Stomach (tissue), 9 donors: ENCODE data around the gene P3H1. TPM values are rescaled to one million over a fixed set of nuclear protein-coding genes. Genes with fewer than 3 reads are reported as not detected.

Experiments
- DNase-seq, 2 donors: peaks; one replicate each; pipeline versions ENCODE4 v3.0.0 to v3.0.0-alpha.2; 2013 to 2019
- H3K27ac ChIP-seq, 5 donors: fragments of 200-600 bp in 4 of 5; sonication (generic) in 4 of 5; one replicate each; pipeline ENCODE4 v1.5.1; 2013 to 2019; ENCODE audit warnings: mild to moderate bottlenecking in 1 of 5, moderate library complexity in 1 of 5
- H3K27me3 ChIP-seq, 3 donors: fragments of 200-600 bp; sonication (generic); one replicate each; pipeline ENCODE4 v1.5.1; 2017 to 2019; ENCODE audit warnings: mixed run types in 1 of 3
- H3K36me3 ChIP-seq, 4 donors: fragments of 200-600 bp; sonication (generic); 1 replicate in 3 of 4; 2 replicates in 1 of 4; pipeline ENCODE4 v1.5.1; 2016 to 2019
- H3K4me1 ChIP-seq, 4 donors: fragments of 200-600 bp; sonication (generic); one replicate each; pipeline ENCODE4 v1.5.1; 2016 to 2019
- H3K4me3 ChIP-seq, 4 donors: fragments of 200-600 bp; sonication (generic) in 3 of 4; one replicate each; pipeline ENCODE4 v1.5.1; 2016 to 2019; ENCODE audit warnings: mild to moderate bottlenecking in 1 of 4
- H3K9me3 ChIP-seq, 4 donors: fragments of 200-600 bp; sonication (generic); one replicate each; pipeline ENCODE4 v1.5.1; 2016 to 2019
- EP300 ChIP-seq: sonication (generic); formaldehyde crosslinking; IDR thresholded peaks from one replicate; pipeline ENCODE4 v1.6.1; 2017; ENCODE audit warnings: antibody characterized with exemption
- POLR2A ChIP-seq, 4 donors: fragments of 450-650 bp; IDR thresholded peaks; one replicate each; pipeline ENCODE4 v1.6.1; 2016; ENCODE audit warnings: antibody characterized with exemption in 4 of 4, control low read depth in 2 of 4, mild to moderate bottlenecking in 1 of 4, moderate library complexity in 1 of 4
- POLR2AphosphoS5 ChIP-seq, 3 donors: sonication (generic); formaldehyde crosslinking; IDR thresholded peaks; one replicate each; pipeline ENCODE4 v1.6.1; 2016; ENCODE audit warnings: antibody characterized with exemption in 3 of 3
- WGBS, 5 donors: extraction: QIAGEN DNeasy Blood & Tissue Kit in 3 of 5; methylation state at CpG; one replicate each; pipeline versions ENCODE4 v1.1.5 to v1.1.7; 2013 to 2018; 5-methylcytosine and 5-hydroxymethylcytosine counted together
- intact Hi-C: fragments of 100-400 bp; cut with DNase I; formaldehyde crosslinking; loops from one replicate; pipeline ENCODE4 v1.15.1; 2023; ENCODE audit warnings: low total_unique reads
- polyA plus RNA-seq, 3 donors: library from polyadenylated mRNA; stranded (reverse); fragments of 200-250 nt; gene quantifications; one replicate each; pipeline ENCODE4 v1.2.3, GENCODE V29; 2013
- total RNA-seq, 5 donors: library from RNA; depleted of rRNA; stranded (reverse); fragments of >200 nt; gene quantifications; one replicate each; pipeline versions ENCODE4 v1.1.0 to v1.2.3, GENCODE V29; 2014 to 2016
- TF ChIP-seq, protein P1 (sequence below), 7 experiments: fragments of 450-650 bp in 4 of 7; fragments of 200-600 bp in 3 of 7; sonication (generic) in 3 of 7; IDR thresholded peaks; one replicate each; pipeline ENCODE4 v1.5.1; 2016 to 2019; ENCODE audit warnings: antibody characterized with exemption in 7 of 7, control low read depth in 2 of 7, mild to moderate bottlenecking in 1 of 7
- donor health status: healthy with polysubstance abuse.
- donor health status: Bipolar disorder and iron deficiency.
- donor health status: healthy.

P3H1 gene
- total and polyA plus RNA-seq, 8 donors: 5.0 to 78.2 (median 22.3) TPM

DNA sequence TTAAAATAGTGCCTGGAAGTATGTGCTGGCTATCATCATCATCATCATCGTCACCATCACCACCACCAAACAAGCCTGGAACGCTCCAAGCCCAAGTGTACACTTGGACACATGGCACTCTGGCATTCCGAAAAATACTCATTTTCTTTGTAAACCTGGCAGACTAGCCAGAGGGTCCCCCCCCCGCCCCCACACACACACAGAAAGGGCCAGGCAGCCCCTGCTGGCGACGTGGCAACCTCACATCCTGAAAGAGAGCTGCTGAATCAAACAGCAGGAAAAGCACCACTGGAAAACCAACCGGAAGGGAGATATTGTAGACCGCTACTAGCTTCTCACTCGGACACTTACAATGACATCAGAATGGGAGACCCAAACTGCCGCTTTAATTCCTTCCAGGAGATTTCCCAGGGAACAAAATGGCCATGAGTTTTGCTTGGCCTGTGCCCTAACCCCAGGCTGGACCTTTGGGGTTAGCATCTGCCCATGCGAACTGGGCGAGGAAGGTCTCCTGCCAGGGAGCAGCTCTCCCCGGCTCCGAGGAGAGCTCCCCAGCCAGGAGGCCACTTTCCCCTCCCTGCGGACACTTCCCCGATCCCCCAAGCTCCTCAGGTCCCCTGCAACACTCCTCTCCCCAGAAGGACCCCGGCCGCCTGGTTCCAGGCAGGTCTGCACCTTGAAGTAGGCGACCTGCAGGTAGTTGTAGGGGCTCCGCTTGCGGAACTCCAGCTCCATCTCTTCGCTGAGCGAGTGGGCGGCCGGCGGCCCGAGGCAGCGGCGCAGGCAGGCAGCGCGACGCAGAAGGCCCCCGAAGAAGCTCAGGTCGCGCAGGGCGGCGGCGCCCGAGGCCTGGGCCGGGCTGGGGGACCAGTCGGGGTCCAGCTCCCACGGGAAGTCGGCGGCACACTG lies 742 bp downstream of the P3H1 start:
- no peaks in the 10 kb centered on the region for H3K9me3 ChIP-seq
- peaks cover 0 to 11% (median 3%) of the 10 kb centered on the region in 4 donors for H3K36me3 ChIP-seq
- peaks cover 12 to 62% (median 41%) of the 10 kb centered on the region in 4 donors for H3K4me1 ChIP-seq
- TF ChIP-seq POLR2A (IDR thresholded peaks at IDR 0.05) (no peak), POLR2AphosphoS5 (IDR thresholded peaks at IDR 0.05) (peak in 1 of 3 donors; percentile 32)
- TF ChIP-seq, protein P1, sequence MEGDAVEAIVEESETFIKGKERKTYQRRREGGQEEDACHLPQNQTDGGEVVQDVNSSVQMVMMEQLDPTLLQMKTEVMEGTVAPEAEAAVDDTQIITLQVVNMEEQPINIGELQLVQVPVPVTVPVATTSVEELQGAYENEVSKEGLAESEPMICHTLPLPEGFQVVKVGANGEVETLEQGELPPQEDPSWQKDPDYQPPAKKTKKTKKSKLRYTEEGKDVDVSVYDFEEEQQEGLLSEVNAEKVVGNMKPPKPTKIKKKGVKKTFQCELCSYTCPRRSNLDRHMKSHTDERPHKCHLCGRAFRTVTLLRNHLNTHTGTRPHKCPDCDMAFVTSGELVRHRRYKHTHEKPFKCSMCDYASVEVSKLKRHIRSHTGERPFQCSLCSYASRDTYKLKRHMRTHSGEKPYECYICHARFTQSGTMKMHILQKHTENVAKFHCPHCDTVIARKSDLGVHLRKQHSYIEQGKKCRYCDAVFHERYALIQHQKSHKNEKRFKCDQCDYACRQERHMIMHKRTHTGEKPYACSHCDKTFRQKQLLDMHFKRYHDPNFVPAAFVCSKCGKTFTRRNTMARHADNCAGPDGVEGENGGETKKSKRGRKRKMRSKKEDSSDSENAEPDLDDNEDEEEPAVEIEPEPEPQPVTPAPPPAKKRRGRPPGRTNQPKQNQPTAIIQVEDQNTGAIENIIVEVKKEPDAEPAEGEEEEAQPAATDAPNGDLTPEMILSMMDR (IDR thresholded peaks at IDR 0.05): peak in 3 of 7 experiments; percentile 22 to 34 (median 28)
- H3K27ac ChIP-seq: peak overlapping the region; percentile 76 to 95 (median 89)
- H3K27me3 ChIP-seq: no peaks in the 10 kb centered on the region
- intact Hi-C loops: no loop called here
- 0 to 1% (median 1%) methylated on average over 21 to 44 of the region's 44 CpGs for WGBS, 5 donors
- H3K4me3 ChIP-seq: peak overlapping the region; percentile 81 to 100 (median 90)
- DNase-seq: peak; percentile 28 to 86

DNA sequence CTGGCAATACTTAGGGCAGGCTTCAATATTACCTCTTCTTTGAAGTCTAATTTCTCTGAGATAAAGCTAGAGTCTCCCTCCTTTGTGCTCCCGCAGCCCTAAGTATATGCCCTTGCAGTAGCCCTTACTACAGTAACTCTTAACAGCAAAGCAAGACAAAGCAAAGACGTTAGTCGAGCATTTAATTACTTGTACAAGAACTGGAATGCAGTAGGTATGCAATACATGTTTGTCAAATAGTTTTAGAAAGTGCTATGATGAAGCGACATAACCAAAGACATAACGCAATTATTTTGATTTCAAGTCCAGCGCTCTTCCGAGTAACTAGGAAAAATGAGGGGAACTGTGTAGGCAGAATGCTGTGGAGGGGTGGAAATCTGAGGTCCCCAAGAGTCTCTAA lies 1.6 kb downstream of the P3H1 start:
- H3K27ac ChIP-seq: peak overlapping the region in 4 of 5 donors; percentile 88 to 95 (median 90)
- H3K4me1 ChIP-seq: peaks cover 12 to 55% (median 41%) of the 10 kb centered on the region in 4 donors
- intact Hi-C loops: no loop called here
- no peak for DNase-seq
- H3K4me3 ChIP-seq: peak overlapping the region; percentile 81 to 100 (median 90)
- WGBS, 5 donors: 27 to 36% (median 30%) methylated on average over 7 of the region's 7 CpGs
- TF ChIP-seq, protein P1 (IDR thresholded peaks at IDR 0.05): no peak
- TF ChIP-seq POLR2AphosphoS5 (IDR thresholded peaks at IDR 0.05) (no peak), EP300 (no peak), POLR2A (IDR thresholded peaks at IDR 0.05) (no peak)
- H3K9me3 ChIP-seq: no peaks in the 10 kb centered on the region
- no peaks in the 10 kb centered on the region for H3K27me3 ChIP-seq
- H3K36me3 ChIP-seq: peaks cover 0 to 18% (median 6%) of the 10 kb centered on the region in 4 donors

DNA sequence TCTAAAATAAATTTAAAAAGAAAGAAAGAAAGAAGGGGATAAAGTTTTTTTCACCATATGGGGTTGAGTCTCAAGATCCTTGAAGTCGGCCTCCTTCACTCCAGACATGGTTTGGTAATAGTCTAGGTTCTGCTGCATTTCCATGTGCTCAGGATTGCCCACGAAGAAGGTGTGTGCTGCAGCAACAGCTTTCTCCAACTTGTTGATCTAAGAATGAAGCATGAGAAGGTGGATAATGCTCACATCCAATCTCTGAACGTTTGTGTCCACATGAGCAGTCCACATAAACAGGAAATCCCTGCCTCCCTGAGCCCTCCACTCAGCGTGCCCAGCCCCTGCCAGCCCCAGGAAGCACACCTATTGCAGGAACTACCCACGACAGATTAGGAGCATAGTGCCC lies 4.6 kb downstream of the P3H1 start:
- no peak for DNase-seq
- 54 to 65% (median 62%) methylated on average over 5 of the region's 5 CpGs for WGBS, 5 donors
- no peaks in the 10 kb centered on the region for H3K9me3 ChIP-seq
- H3K36me3 ChIP-seq: peaks cover 16 to 43% (median 34%) of the 10 kb centered on the region in 4 donors
- intact Hi-C loops: no loop called here
- H3K4me3 ChIP-seq: no peak overlapping the region
- H3K4me1 ChIP-seq: peaks cover 8 to 28% (median 20%) of the 10 kb centered on the region in 4 donors
- TF ChIP-seq EP300: no peak
- TF ChIP-seq POLR2A (IDR thresholded peaks at IDR 0.05): no peak
- TF ChIP-seq POLR2AphosphoS5 (IDR thresholded peaks at IDR 0.05): no peak
- TF ChIP-seq, protein P1 (IDR thresholded peaks at IDR 0.05): no peak
- no peaks in the 10 kb centered on the region for H3K27me3 ChIP-seq
- no peak overlapping the region for H3K27ac ChIP-seq

GRCh38 chr1:42761567-42761966 lies 5.3 kb downstream of the P3H1 start:
- 94 to 97% (median 97%) methylated on average over 4 of the region's 4 CpGs for WGBS, 5 donors
- H3K27ac ChIP-seq: no peak overlapping the region
- DNase-seq: peak in 1 of 2 donors; percentile 0
- H3K9me3 ChIP-seq: no peaks in the 10 kb centered on the region
- intact Hi-C loops: no loop called here
- TF ChIP-seq POLR2AphosphoS5 (IDR thresholded peaks at IDR 0.05) (no peak), POLR2A (IDR thresholded peaks at IDR 0.05) (no peak), EP300 (no peak)
- TF ChIP-seq, protein P1 (IDR thresholded peaks at IDR 0.05): no peak
- H3K4me3 ChIP-seq: no peak overlapping the region
- H3K36me3 ChIP-seq: peaks cover 16 to 50% (median 38%) of the 10 kb centered on the region in 4 donors
- no peaks in the 10 kb centered on the region for H3K27me3 ChIP-seq
- H3K4me1 ChIP-seq: peaks cover 8 to 28% (median 20%) of the 10 kb centered on the region in 4 donors
